ENCODE measurements around the gene ZFP62. TPM values are rescaled to one million over a fixed set of nuclear protein-coding genes. Genes with fewer than 3 reads are reported as not detected.

Gene ZFP62
- total RNA-seq, 6 donors from 2014 or later: 19.6 to 41.2 (median 26.1) TPM

- H3K4me3 ChIP-seq: no peak overlapping the region
- H3K4me1 ChIP-seq: peaks cover 2 to 17% (median 6%) of the 10 kb centered on the region in 4 donors
- WGBS, 2 donors: 44 to 61% methylated on average over 1 of the region's 1 CpG
- no peaks in the 10 kb centered on the region for H3K9me3 ChIP-seq
- no peak for DNase-seq
- peak overlapping the region in 3 of 4 donors; percentile 26 to 66 (median 51) for H3K27ac ChIP-seq
- TF ChIP-seq POLR2A (IDR thresholded peaks at IDR 0.05) (peak in 1 of 4 donors; percentile 14), EP300 (IDR thresholded peaks at IDR 0.05) (no peak), CTCF (IDR thresholded peaks at IDR 0.05) (no peak), POLR2AphosphoS5 (IDR thresholded peaks at IDR 0.05) (peak; percentile 22 to 49)
- no peaks in the 10 kb centered on the region for H3K27me3 ChIP-seq
- no peaks in the 10 kb centered on the region for H3K36me3 ChIP-seq
- ATAC-seq (ENCODE audit: low FRiP score in 2 of 2): no peak
Measured at GRCh38 chr5:180869587-180869986, 8.5 kb upstream of the ZFP62 start.

GRCh38 chr5:180868960-180869359 lies 7.9 kb upstream of the ZFP62 start:
- TF ChIP-seq POLR2AphosphoS5 (IDR thresholded peaks at IDR 0.05): peak in 1 of 2 donors; percentile 30
- TF ChIP-seq CTCF (IDR thresholded peaks at IDR 0.05): peak; percentile 66 to 85 (median 78)
- no peak for TF ChIP-seq POLR2A (IDR thresholded peaks at IDR 0.05)
- Histone ChIP-seq H3K27ac (peak overlapping the region in 3 of 4 donors; percentile 22 to 66 (median 51)), H3K9me3 (no peaks in the 10 kb centered on the region), H3K36me3 (no peaks in the 10 kb centered on the region), H3K27me3 (no peaks in the 10 kb centered on the region), H3K4me1 (peaks cover under 1 to 13% (median 3%) of the 10 kb centered on the region in 4 donors), H3K4me3 (no peak overlapping the region)
- ATAC-seq (ENCODE audit: low FRiP score in 2 of 2) (peak; percentile 82 to 84), DNase-seq (peak in 1 of 2 donors; percentile 84)
- 1 to 4% methylated on average over 3 of the region's 3 CpGs for WGBS, 2 donors

- Histone ChIP-seq H3K4me1 (peaks cover 0 to 8% (median 1%) of the 10 kb centered on the region in 4 donors), H3K9me3 (no peaks in the 10 kb centered on the region), H3K27me3 (no peaks in the 10 kb centered on the region), H3K27ac (no peak overlapping the region), H3K36me3 (no peaks in the 10 kb centered on the region), H3K4me3 (no peak overlapping the region)
- DNase-seq (no peak), ATAC-seq (ENCODE audit: low FRiP score in 2 of 2) (no peak)
- TF ChIP-seq POLR2AphosphoS5 (IDR thresholded peaks at IDR 0.05) (no peak), EP300 (IDR thresholded peaks at IDR 0.05) (no peak), POLR2A (IDR thresholded peaks at IDR 0.05) (no peak), CTCF (IDR thresholded peaks at IDR 0.05) (no peak)
- WGBS, 2 donors: 82 to 93% methylated on average over 10 of the region's 10 CpGs
Measured at GRCh38 chr5:180866985-180867384, 5.9 kb upstream of the ZFP62 start.

- no peak overlapping the region for H3K4me3 ChIP-seq
- H3K27me3 ChIP-seq: no peaks in the 10 kb centered on the region
- TF ChIP-seq POLR2A (IDR thresholded peaks at IDR 0.05) (no peak), EP300 (IDR thresholded peaks at IDR 0.05) (no peak), POLR2AphosphoS5 (IDR thresholded peaks at IDR 0.05) (no peak), CTCF (IDR thresholded peaks at IDR 0.05) (no peak)
- 67 to 76% methylated on average over 5 of the region's 5 CpGs for WGBS, 2 donors
- no peaks in the 10 kb centered on the region for H3K36me3 ChIP-seq
- H3K9me3 ChIP-seq: no peaks in the 10 kb centered on the region
- H3K27ac ChIP-seq: no peak overlapping the region
- DNase-seq: no peak
- ATAC-seq (ENCODE audit: low FRiP score in 2 of 2): no peak
- peaks cover 0 to 13% (median 2%) of the 10 kb centered on the region in 4 donors for H3K4me1 ChIP-seq
Measured at GRCh38 chr5:180865981-180866695, 5.1 kb upstream of the ZFP62 start.

GRCh38 chr5:180862645-180863044 lies 1.6 kb upstream of the ZFP62 start:
- H3K4me3 ChIP-seq: no peak overlapping the region
- no peaks in the 10 kb centered on the region for H3K27me3 ChIP-seq
- no peak for DNase-seq
- TF ChIP-seq EP300 (IDR thresholded peaks at IDR 0.05) (no peak), CTCF (IDR thresholded peaks at IDR 0.05) (no peak), POLR2A (IDR thresholded peaks at IDR 0.05) (no peak), POLR2AphosphoS5 (IDR thresholded peaks at IDR 0.05) (no peak)
- H3K27ac ChIP-seq: no peak overlapping the region
- peaks cover 8 to 15% (median 9%) of the 10 kb centered on the region in 4 donors for H3K4me1 ChIP-seq
- 78 to 82% methylated on average over 11 of the region's 11 CpGs for WGBS, 2 donors
- ATAC-seq (ENCODE audit: low FRiP score in 2 of 2): no peak
- H3K9me3 ChIP-seq: no peaks in the 10 kb centered on the region
- no peaks in the 10 kb centered on the region for H3K36me3 ChIP-seq
